Fibroblast of mammary gland (primary cell): Measurements from ENCODE around the gene MLNR.

Experiments
- DNase-seq: peaks from one replicate; pipeline ENCODE4 v3.0.0-alpha.2; 2010; ENCODE audit warnings: low read depth
- H3K4me3 ChIP-seq: 2 replicates; pipeline ENCODE4 v1.5.1; 2011; ENCODE audit warnings: low read depth, mild to moderate bottlenecking, low read length, moderate library complexity; ENCODE audit not compliant: control insufficient read depth
- TF ChIP-seq, protein P1 (sequence below): conservative IDR thresholded peaks from 2 replicates; pipeline ENCODE4 v1.5.1; 2011; ENCODE audit warnings: low read depth, low read length, inconsistent platforms; ENCODE audit not compliant: control insufficient read depth, insufficient read depth

Gene MLNR

DNA sequence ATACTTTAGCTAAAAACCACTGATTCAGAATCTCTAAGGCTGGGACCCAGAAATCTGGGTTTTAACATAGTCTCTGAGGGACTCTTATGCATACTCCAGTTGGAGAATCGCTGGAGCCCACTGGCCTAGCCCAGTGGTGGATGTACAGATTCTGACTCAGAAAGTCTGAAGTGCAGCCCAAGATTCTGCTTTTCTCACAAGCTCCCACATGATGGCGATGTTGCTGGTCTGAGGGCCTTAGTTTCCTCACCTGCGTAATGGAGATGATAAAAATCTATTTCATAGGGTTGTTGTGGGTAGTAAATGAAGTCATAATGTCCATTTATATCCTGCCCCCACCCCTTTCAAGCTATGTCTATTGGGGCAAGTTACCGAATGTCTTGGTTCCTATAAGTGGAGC, 19.9 kb downstream of the MLNR start:
- DNase-seq = peak; percentile 66
- no peak overlapping the region for H3K4me3 ChIP-seq
- TF ChIP-seq, protein P1, sequence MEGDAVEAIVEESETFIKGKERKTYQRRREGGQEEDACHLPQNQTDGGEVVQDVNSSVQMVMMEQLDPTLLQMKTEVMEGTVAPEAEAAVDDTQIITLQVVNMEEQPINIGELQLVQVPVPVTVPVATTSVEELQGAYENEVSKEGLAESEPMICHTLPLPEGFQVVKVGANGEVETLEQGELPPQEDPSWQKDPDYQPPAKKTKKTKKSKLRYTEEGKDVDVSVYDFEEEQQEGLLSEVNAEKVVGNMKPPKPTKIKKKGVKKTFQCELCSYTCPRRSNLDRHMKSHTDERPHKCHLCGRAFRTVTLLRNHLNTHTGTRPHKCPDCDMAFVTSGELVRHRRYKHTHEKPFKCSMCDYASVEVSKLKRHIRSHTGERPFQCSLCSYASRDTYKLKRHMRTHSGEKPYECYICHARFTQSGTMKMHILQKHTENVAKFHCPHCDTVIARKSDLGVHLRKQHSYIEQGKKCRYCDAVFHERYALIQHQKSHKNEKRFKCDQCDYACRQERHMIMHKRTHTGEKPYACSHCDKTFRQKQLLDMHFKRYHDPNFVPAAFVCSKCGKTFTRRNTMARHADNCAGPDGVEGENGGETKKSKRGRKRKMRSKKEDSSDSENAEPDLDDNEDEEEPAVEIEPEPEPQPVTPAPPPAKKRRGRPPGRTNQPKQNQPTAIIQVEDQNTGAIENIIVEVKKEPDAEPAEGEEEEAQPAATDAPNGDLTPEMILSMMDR = peak; percentile 78

DNA sequence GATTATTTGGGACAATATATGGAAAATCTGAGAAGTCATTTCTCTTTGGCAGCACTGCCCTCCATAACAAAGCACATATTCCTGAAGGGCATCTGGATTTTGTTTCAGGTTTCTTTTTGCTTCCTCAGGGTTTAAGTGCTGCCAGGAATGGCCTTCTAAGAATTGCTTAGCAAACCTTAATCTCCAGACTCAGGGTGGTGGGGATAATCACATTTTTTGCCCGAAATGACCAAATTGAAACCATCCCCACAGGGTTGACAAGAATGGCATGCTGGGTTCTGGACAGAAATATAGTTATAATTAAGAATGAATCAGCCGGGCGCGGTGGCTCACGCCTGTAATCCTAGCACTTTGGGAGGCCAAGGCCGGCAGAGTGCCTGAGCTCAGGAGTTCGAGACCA, 21.2 kb downstream of the MLNR start:
- no peak overlapping the region for H3K4me3 ChIP-seq
- no peak for DNase-seq
- TF ChIP-seq, protein P1 = no peak

DNA sequence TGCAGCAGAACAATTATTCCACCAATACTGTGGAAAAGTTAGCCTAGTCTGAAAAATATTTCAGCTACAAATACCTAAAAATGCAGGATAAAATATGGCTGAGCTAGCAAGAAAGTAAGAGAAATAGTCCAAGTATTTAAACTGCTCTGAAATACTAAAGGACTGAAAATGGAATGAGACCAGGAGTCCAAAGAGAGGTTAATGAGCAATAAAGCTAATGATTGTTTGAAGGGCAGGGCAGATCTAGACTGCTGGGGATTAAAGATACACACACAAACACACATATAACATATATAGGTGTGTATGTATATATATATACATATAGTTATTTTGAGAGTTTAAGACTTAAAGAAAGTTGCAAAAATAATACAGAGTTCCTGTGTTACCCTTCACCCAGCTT, 25.0 kb downstream of the MLNR start:
- DNase-seq = no peak
- H3K4me3 ChIP-seq = no peak overlapping the region
- TF ChIP-seq, protein P1 = no peak

DNA sequence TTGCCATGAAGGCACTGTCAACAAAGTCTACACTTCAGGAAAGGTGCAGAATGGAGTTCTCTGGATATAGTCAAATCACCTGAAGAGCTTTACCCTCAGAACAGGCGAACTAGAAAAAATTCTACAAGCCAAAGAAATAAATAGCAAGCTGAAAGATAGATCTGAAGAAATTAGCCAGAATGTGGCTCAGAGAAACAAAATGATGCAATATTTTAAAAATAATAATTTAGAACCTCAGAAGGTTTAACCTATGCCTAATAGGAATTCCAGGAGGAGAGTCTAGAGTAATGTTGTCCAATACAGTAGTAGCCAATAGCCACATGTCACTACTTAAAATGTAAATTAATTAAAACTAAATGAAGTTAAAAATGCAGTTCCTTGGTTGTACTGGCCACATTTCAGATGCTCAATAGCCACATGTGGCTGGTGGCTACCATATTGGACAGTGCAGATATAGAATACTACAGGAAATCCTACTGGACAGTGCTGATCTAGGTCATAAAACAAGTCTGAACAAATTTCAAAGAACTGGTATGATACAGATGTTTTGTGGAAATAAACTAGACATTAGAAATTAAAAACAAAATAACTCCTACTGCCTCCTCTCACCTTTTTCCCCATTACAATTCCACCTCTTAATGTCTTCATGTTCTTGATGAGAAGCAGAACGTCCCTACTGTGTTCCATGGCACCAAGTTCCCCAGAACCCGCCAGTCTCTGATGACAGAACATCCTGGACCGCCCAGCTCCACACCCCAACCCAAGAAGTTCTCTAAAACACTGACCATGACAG, 26.9 kb downstream of the MLNR start:
- TF ChIP-seq, protein P1 = no peak
- H3K4me3 ChIP-seq = peak overlapping the region; percentile 97
- DNase-seq = no peak

DNA sequence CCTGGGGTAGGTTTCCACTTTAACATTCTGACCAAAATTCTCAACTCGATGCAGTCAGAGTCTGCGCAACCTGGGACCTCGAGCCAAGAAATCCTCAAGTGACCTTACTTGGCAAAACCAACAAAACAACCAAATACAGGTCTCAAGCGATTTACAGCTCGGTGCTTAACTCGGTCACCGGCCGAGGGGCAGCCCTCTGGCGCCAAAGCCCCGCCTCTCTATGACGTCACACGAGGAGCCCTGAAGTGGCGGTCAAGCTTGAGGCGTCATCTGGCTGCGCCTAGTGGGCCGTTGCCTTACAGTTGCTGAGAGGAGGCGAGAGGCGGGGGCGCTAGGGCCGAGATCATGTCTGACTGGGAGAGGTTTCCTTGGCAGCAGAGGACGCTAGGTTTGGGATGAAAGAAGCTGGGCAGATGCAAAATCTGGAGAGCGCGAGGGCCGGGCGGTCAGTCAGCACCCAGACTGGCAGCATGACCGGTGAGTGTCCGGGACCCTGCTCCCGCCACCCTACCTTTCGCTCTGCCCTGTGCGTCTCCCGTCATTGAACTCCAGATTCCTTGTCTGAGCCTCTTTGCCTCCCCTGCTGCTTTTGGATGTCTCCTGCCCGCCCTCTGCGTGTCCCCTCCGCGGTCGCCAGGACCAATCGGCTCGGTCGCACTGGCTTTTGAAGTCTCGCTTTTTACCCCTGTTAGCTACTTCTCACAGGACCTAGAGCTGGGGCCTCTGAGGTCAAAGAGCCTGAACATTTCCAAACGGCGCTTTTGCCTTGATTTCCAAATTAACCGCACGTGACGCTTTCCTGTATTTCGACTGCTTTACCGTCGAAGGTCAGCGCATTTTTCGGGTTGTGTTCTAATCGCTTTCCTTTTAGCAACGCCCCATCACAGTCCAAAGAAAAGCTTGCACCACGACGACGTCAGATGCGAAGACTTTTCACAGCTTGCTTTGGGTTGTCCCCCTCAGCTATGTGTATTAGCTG, 27.8 kb downstream of the MLNR start, which contains the start of gene CDADC1:
Gene CDADC1 (plus strand): TSS at position 283 of the 979 bp plus-strand sequence. CDS start 113 bp downstream, at position 396.
- H3K4me3 ChIP-seq = peak within 1 kb of the TSS; percentile 97
- peak; percentile 95 for DNase-seq
- TF ChIP-seq, protein P1 = no peak

DNA sequence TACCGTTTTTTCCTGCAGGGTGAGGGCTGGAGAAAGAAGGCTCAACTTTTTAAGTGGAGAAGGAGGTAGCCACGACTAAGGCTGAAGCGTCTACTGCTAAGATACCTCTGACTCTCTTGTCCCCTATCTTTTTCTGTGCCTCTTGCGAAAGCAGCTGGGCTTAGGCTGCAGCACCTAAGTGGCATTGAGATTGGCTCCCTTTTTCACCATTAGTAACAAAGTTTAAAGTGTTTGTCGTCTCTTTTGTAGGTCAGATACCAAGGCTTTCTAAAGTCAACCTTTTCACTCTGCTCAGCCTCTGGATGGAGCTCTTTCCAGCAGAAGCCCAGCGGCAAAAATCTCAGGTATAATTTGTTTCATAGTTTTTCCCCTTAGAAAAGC, 28.5 kb downstream of the MLNR start:
- TF ChIP-seq, protein P1 = peak; percentile 22
- DNase-seq = no peak
- peak overlapping the region; percentile 97 for H3K4me3 ChIP-seq
